Measurements from ENCODE around the gene WBP1.
"Not testable (repeated sequence)": the region's sequence is repeated elsewhere in the genome, so short reads cannot be mapped to it uniquely, and the experiment has no call there.

WBP1 gene

DNA sequence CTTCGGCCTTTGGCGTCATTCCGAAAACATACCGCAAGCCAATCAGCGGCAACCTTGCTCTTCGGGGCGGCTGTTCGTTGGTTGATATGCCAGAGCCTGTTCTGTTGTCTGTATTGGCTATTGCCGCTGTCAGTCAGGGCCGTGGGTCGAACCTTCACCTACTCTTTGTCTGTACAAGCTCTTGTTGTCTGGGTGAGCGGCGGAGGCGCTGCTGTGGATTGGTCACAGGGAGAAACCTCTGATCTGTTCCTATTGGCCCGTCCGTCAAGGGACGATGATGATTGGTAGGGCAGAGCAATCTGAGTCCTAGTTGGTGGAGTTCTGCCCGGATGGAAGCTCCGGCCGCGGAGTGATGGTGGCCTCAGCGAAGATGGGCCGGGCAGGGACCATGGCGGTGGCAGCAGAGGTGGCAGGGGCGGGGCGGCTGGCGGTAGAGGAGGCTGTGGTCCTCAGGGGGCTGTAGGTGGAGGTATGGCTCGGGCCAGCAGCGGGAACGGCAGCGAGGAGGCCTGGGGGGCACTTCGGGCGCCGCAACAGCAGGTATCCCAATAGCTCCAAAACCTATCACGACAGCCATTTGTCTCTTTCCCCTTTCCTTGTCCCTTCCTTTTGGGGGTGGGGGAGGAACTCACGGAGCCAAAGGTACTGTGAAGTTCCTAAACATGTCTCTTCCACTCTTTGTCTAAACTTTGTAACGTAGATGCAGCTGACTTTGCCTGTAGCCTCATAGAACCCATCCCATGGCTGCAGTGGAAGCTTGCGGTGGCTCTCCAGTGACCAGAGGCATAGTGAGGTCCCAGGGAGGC lies at the start of gene WBP1:
TSS of gene WBP1 (plus strand) at position 307 of the 806 bp plus-strand sequence. CDS start at position 472, 165 bp downstream.
- peak; percentile 100 for DNase-seq

DNA sequence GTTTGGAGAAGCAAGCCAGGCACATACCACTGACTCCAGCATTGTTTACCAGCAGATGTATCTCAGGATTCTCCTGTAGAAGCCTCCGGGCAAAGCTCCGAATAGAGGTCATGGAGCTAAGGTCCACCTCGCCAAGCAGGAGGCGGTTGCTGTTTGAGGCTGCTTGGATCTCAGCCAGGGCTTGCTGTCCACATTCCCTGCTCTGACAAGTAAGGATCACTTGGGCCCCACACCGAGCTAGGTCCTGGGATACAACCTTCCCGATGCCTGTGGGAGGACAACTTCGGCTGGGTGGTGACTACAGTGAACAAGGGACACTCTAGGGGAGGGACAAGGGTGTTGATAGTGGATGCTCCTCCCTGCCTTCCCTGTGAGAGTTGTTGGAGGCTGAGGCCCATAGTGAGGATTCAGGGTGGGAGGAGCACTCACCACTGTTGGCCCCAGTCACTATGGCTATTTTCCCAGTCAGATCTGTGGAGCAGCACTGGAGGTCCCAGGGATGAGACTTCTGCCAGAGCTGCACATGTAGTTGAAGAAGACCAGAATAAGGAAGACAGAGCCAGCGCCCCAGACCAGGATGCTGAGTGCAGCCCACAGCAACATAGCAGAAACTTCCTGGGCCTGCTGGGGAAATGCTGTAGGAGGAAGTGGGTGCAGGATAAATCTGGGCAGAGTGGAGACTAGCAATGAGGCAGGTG lies 45.1 kb upstream of the WBP1 start:
- no peak for DNase-seq

DNA sequence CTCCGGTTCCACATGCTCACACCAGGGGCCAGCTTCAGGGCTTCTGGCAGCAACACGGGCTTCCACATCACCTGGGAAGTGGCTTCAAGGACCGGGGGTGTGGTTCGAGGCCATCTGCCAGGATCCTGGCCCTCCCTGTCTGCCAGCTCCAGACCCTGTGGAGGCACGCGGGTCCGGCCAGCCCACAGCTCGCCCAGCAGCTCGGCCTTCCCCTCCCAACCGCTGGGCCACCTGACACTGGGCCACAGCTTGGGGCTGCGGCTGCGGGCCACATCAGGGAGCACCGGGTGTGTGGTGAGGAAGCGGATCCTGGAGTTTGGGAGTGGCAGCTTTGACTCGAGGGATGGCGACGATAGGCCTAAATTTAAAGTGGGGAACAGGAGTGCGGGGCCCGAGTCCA lies 43.8 kb upstream of the WBP1 start:
- no peak for DNase-seq

DNA sequence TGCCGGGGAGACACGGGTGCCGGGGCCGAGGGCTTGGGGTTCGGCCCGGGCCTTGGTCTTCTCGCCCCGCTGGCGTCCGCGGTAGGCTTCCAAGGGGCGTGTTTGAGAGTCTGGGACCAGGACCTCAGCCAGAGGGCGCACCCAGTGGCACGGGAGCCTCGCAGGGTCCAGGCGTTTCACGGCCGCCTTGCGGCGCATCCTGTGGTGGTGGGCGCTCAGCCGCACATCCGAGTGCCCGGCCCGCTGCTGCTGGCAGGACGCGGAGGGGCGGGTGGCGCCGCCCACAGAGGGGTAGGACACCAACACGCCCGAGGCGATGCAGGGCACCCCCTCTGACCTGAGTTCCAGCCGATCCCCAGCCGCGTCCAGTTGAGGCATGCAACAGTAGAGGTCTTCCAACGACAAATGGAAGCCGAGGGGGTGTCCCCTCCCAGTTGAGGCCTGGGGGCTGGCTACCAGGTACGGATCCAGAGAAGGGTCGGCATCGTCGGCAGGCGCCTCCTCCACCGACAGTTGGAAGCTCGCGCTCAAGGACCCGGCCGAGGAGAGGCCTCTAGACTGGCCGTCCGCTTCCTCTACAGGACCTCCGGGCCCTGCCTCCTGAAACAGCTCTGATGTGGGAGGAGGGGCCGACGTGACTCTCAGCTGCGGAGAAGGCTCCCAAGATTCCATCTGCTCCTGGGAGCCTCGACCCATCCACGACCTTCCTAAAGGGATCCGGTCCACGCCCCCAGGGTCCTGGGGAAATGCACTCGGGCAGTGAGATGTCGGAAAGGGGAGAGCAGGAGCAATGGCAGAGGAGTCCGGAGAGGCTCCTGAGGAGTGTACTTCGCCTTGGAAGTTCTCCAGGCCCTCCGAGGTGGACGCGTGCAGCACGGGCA lies 43.1 kb upstream of the WBP1 start:
- no peak for DNase-seq

DNA sequence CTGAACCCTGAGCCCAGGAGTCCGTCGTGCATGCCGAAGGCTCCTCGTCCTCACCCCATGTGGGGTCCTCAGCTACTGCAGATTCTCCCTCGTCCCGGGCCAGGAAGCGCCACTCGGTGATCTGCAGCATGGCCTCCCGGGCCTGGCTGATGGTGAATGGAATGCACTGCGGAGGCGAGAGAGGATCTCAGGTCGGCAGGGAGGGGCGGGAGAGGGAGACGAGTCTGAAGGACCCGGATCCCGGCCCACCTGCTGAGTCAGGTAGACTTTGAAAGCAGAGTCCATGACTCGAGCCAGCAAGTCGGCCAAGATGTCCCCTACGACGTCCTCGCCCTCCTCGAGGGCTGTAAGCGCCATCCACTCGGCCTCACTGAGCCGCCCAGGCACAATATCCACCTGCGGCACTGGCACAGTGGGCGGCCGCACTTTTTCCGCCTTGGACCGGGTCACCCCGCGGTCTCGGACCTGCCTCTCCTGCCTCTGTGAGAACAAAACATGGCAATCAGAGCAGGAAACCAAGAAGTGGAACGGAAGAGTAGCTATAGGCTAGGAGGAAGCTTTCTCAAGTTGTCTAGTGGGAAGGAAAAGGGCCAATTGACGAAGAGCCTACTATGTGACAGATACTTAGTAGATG lies 42.4 kb upstream of the WBP1 start:
- DNase-seq, result no peak

DNA sequence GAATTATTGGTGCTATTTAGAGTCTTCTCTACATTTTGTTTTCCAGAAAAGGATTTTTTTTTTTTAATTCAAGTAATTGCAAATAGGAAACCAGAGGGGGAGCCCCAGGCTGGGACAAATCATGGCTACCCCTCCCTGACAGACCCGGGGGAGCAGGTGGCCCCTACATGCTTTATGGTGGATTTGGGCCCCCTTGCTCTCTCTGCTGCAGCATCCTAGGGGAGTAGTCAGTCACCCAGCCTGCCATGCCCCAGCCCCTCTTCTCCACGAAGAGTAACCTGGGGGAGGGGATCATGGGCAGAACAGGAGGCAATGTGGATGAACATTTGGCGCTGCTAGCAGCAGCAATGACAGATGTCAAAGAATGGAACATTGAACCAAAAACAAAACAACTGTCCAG lies 41.5 kb upstream of the WBP1 start:
- no peak for DNase-seq

DNA sequence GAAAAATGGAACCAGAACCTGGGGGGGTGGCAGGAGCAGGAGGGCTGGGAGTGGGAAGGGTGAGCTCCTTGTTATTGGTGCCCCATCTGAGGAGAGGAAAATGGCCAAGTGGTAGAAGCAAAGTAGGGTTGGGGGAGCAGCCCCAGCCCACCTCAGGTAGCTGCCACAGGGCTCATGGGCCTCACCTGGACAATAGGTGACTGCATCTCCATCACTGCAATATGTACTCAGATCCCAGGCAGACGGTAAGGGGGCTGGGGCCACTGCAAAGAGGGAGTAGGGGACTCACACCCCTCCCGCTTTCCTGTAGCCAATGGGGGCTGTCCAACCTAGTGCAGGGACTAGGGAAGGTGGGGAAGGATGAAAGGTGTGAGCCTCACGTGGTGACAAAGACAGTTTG lies 41.0 kb upstream of the WBP1 start:
- no peak for DNase-seq

DNA sequence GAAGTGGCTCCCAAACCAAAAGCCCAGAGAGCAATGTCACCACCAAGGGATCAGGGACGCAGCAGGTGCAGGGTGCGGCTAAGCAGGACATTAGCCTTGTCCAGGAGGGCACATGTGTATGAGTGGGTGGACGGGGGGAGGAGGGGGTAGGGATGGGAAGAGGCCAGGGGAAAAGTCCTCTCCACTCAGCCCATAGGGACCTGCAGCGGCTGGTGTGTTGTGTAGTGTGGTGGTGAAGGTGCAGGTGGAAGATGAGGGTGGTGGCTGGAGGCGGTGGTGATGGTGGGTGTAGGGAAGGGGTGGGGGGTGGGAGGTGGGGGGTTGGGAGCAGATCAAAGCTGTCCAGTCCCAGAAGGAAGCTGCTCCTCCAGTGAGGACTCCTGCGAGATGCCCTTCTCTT lies 40.5 kb upstream of the WBP1 start:
- no peak for DNase-seq

DNA sequence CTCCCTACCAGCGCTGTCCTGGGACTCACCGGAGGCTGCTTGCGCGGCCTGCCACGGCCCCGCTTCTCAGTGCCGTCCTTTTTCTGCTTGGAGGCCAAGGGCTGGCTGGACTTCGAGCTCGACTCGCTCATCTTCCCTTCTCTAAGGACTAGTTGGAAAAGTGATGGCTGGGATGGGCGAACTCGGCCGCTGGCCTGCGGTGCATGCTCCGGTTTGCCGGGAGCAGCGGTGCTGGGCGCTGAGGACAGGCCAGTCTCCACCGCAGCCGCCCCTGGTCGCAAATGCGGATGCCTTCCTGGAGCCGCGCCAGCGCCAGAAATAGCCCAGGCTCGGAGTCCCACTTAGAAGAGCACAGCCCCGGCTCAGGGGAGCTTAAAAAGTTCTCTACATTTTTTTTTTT lies 39.9 kb upstream of the WBP1 start:
- DNase-seq, result no peak

DNA sequence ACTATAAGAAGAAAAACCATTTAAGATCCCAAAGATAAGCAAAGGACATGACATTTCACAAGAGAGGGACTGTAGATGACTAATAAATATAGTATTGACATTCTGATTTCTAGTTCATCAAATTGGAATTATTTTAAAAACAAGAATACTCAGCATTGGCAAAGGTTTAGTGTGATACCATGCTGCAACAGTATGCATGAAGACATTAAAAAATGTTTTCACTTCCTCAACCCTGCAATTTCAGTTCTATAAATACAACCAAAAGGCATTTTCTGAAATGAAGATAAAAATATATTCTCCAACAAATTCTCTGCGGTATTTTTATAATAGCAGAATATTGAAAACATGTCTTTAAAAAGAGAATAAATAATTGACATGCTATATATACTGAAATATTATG lies 38.9 kb upstream of the WBP1 start:
- no peak for DNase-seq

DNA sequence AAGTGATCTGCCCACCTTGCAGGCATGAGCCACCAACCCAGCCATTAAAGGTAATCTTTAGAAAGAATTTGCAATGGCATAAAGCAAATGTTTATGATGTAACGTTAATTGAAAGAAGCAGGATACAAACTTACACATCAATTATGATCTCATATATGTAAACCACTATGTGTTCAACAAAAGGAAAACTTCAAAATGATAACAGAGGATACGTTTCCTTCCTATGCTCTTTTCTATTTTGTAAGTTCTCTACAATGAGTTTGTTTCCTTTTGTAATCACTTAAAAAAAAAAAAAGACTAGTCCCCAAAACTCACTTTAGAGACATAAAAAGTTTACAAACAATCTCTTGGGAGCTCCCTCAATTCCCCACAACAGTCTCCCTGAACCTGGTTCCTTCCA lies 38.2 kb upstream of the WBP1 start:
- no peak for DNase-seq

DNA sequence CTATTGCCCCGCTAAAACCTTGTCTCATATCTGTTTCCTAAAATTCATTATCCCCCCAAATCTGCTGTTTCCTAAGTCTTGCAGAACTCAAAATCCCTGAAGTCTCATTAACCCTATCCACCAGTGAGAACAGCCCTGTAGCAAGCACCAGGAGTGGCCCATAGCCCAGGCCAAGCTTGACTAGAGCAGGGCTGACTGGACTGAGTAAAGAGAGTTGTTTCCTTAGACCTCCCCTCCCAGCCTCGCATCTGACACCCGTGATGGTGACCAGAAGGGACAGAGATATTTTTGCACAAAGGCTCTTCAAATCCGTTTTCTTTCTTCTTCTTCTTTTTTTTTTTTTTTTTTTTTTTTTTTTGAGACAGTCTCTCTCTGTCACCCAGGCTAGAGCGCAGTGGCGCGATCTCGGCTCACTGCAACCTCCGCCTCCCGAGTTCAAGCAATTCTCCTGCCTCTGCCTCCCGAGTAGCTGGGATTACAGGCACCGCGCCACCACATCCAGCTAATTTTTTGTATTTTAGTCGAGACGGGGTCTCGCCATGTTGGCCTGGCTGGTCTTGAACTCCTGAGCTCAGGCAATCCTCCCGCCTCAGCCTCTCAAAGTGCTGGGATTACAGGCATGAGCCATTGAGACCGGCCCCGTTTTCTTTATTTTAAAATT lies 37.7 kb upstream of the WBP1 start:
- DNase-seq, result not testable (repeated sequence)

DNA sequence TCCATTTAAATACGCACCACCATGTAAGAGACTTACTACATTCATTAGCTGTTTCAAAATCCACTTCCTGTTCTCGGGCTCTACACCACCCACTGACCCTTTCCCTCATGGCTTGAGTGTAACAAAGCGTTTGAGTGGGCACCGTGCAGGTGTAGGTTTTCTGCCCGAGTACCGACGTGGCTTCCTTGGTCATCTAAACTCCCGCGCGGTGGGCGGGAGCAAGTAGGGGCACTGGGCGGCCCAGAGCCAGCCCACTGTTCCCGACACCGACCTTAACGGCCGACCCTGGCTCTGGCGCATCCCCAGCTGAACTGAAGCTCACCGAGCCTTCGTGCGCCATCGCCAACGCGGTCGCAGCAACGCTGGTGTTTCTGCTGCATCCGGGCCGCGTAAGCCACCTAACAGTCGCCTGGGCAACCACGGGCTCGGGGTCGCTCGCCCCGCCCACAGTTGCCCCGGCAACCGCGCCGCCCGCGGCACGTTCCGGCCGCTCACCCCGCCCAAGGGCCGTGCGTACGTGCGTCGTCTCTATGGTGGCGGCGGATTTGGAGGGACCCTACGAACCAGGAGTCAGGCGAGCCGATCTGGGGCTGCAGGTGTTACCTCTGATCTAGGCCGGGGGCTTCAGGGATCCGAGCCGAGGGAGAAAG lies 36.9 kb upstream of the WBP1 start, which contains the start of the genes C2orf81 and WDR54:
TSS of gene C2orf81 (minus strand) at position 399 of the 650 bp plus-strand sequence. CDS start at position 340, 59 bp downstream.
TSS of gene WDR54 (plus strand) at position 510 of the 650 bp plus-strand sequence. CDS start 424 bp downstream, outside the sequence.
- peak; percentile 95 for DNase-seq

DNA sequence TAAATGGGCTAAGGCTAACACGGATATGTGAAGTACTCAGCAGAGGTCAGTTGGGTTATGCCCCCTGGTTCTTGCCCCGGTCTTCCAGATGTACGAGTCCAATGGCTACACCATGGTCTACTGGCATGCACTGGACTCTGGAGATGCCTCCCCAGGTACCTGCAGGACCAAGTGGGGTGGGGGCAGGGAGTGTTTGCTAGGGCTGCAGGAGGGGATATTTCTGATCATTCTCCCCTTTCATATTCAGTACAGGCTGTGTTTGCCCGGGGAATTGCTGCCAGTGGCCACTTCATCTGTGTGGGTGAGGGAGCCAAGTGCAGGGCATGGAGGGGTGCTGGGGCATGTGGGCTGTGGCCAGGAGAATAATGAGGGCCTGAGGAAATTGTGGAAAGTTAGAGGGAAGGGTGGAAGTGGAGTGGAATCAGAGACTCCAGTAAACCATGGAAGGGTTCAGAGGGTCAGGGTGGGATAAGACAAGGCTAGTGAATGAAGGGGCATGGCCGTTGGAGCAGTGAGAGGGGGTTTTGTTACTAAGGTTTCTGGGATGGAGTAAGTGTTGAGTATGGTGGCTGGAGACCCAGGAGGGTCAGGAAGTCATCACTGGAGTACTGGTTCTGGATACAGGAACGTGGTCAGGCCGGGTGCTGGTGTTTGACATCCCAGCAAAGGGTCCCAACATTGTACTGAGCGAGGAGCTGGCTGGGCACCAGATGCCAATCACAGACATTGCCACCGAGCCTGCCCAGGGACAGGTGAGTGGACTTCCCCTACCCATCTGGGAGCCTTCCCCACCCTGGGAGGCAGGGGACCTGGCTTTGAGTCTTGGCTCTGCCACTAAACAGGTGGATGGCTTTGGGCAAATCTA lies 34.8 kb upstream of the WBP1 start:
- no peak for DNase-seq

DNA sequence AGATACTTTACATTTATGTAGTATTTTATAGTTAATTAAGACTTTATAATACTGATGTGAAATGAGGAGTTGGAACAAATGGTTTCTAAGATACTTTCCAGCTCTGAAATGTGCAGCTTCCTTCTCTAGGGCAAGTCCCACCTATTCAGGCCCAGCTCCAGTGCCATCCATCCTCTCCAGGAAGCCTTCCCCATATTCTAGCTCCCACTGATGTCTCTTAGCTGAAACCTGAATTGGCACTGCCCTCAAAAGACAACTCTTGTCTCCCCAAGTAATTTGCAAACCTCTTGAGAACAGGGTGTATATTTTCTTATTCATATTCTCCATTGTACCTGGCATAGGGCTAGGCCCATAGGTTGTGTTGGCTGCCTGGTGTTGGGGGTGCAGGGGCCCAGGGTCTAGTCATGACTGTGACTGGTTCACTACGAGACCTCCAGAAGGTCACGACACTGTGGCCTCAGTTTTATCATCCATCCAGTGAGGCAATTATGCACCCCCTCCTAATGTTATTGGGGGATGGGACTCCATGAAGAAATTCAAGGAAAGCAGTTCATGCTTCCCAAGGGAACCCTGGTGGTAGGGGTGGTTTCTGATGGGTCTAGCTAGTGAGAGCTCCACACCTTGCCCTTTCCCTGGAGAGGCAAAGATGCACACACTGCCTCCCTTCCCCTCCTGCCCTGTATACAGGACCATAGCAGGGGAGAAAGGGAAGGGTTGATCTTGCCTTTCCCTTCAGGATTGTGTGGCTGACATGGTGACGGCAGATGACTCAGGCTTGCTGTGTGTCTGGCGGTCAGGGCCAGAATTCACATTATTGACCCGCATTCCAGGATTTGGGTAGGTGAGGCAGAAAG lies 33.9 kb upstream of the WBP1 start:
- DNase-seq, result no peak

DNA sequence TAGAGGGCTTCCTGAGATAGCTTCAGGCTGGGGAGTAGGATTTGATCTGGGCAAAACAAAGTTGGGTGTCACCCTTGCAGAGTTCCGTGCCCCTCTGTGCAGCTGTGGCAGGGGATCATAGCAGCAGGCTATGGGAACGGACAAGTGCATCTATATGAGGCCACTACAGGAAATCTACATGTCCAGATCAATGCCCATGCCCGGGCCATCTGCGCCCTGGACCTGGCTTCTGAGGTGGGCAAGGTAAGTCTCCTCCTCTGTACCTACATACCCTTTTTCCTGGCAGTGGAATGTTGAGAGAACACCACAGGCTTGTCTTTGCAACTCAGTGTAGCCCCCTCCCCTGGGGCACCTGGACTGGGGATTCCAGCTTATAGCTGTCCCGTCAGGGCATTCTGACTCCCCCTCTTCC lies 33.2 kb upstream of the WBP1 start:
- no peak for DNase-seq

DNA sequence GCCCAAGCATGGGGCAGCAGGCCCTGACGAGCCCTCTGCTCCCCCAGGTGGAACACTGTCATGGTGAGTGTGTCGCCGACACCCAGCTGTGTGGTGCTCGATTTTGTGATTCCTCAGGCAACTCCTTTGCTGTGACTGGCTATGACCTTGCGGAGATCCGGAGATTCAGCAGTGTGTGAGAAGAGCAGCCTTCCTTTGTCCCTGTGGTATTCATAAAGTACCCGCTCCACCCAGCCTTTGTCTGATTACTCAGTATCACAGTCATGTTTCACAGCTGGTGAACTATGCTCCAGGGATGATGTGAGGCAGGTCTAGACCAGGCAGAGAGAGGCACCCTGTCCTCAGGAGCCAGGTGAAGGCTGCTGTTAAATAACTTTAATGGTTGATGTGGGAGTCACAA lies 32.7 kb upstream of the WBP1 start:
- DNase-seq, result no peak

DNA sequence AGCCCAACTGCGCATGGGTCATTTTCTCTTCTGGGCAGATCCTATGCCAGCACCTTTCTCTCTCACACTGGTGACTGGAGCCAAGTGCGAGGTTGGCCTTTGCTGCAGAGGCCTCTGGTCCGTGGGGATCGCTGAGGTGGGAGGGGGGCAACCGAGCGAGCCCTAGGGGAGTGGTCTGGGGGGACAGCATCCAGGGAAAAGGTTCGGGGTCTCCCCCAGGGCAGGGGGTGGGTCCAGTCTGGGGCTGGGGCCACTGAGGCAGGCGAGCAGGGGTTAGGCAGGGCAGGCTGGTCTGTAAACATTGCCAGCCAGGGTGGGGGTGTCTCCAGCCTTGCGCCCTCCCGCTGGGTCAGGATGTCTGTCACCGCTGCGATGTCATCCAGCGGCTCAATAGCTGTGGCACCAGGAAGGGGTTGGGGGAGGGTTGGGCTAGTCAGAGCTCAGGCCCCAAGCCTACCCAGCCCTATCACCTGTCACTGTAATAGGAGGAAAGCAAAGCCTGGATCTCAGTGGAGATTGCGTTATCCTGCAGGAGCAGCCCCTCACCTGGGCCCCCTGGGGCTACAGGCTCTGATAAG lies 32.0 kb upstream of the WBP1 start:
- no peak for DNase-seq

DNA sequence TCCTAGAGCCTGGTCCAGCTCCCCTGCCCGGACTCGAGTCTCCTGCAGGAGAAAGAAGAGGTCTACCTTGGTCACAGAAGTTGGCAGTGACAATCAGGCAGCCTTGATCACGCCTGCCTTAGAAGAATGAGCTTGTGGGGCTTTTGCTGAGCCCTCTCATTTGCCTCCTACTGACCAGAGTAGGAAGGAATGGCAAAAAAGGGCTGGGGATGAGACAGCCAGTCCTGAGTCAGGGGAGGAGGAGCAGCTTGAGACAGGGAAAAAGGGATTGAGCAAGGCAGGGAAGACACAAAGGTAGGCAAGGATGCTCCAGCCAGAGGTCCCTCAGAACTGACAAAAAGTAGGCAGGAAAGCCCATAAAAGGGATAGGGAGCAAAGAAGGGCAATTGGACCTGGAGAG lies 30.7 kb upstream of the WBP1 start:
- DNase-seq, result no peak

All from CD4-positive, alpha-beta T cell treated with Interleukin-12 subunit alpha and Interleukin-12 subunit beta, for 1 hour (primary cell).